Hematopoietic multipotent progenitor cell treated with erythropoietin and hydrocortisone succinate and interleukin-3 and kit ligand, for 17 days (in vitro differentiated cells): Measurements from ENCODE around the gene ADAM21.
"Not testable (repeated sequence)": the region's sequence is repeated elsewhere in the genome, so short reads cannot be mapped to it uniquely, and the experiment has no call there.

Experiments used
- DNase-seq: peaks from one replicate; pipeline ENCODE4 v3.0.0-alpha.2; 2015; ENCODE audit warnings: low spot score

The ADAM21 gene

GRCh38 chr14:70477356-70478105, 25.6 kb downstream of the ADAM21 start:
- DNase-seq: not testable (repeated sequence)

- no peak for DNase-seq
Observed at GRCh38 chr14:70489579-70490200, 37.7 kb downstream of the ADAM21 start.

GRCh38 chr14:70498191-70498590, 46.2 kb downstream of the ADAM21 start:
- DNase-seq: no peak
